Brain pericyte (primary cell): ENCODE results near the gene DAB1.
"Not testable (repeated sequence)": the region's sequence is repeated elsewhere in the genome, so short reads cannot be mapped to it uniquely, and the experiment has no call there.

Experiments used
- DNase-seq: peaks from one replicate; pipeline ENCODE4 v3.0.0-alpha.2; 2012; ENCODE audit warnings: low read depth, low spot score

Gene DAB1

DNA sequence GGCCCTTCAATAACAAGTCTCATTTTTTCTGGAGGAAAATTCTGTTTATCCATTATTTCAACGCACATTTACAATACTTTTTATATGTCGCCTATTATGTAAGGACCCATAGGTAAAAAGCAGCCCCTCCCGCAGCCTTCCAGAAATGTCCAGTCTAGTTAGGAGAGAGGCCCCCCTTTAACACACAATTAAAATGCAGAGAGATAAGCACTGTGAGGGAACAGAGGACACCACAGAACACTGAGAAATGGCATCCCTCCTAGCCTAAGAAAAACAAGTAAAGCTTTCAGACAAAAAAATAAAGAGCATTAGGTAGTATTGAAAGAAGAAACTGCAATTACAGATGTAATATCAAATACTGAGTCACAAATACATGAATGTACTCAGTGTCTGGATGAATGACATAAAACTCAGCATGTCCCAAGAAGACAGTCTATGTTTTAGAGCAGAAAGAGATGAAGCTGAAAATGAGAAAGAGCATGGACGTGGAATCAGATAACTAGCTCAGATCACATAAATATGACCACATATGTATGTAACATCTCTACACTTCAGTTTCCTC lies 62.9 kb downstream of the DAB1 start:
- DNase-seq = no peak

DNA sequence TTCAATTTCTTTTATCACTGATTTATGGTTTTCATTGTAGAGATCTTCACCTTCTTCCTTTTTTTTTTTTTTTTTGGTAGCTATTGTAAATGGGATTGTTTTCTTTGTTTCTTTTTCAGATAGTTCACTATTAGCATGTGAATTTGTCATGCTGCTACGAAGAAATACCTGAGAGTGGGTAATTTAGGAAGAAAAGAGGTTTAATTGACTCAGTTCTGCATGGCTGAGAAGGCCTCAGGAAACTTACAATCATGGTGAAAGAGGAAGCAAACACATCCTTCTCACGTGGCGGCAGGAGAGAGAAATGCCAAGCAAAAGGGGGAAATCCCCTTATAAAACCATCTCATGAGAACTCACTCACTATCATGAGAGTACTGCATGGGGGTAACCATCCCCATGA lies 66.4 kb downstream of the DAB1 start:
- DNase-seq = no peak

DNA sequence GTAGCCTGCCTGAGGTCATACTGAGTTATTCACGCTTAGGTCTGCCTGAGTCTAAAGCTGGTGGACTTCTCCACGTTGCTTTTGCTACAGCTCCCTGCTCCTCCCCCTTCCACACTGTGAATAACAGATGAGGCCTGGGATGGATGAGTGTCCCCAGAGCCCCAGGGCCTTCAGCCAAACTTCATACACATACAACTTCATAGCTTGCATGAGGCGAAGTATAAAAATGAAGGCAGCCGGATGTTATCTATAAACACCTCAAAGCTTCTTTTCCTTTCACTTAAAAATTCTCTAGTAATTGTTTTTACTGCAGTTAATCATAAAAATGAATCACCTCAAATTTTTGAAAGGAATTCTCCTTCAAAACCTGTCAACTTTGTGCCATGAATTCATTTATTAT lies 70.2 kb downstream of the DAB1 start:
- no peak for DNase-seq

DNA sequence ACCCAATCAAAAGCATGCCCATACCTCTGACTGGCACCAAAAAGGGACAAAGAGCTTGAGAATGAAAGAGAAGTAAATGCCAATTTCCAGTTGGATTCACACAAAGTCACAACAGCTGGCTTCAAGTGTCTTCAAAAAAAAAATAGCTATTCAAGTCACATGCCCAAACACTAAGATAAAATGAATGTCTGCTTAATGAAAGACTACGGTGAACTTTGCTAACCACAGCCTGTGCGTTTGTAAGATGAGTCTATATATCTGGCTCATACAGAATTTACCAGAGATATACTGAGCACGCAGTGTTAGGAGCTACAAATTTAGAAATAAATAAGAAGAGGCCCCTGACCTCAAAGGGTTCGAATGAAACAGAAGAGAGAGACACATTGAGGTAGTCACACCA lies 73.2 kb downstream of the DAB1 start:
- DNase-seq = no peak

DNA sequence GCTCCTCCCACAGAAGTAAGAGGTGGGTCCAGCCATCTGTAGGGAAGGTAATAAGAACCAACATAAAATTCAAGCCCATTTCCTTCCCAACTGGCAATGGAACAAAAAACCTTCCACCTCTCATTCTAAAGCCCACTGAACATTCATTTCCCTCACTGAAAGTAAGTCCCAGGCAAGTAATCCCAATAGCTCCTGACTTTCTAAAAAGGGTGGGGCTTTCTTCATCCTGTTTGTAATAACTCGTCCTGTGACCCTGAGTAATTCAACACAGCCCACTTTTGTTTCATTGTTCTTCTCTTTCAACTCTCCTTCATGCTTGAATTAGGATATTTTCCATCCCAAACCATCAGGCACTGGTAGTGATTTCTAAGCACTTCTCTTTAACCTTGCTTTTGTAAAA lies 74.9 kb downstream of the DAB1 start:
- no peak for DNase-seq

DNA sequence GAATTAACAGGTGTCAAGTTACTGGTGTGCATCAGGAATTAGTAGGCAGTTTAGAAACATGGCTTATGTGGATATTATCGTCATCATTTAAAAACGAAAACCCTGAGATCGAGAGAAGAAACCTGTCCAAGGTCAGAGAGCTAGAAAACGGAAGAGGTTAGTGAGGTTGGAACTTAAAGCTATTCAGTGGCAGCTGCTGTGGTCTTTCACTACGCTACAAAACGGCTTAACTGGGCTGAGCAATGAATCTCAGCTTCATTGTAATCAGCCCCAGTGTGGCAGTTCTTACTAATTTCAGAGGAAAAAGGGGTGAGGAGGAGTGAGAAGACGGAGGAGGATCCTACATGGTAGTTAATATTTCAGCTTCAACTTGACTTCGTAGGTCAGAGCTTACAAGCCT lies 77.9 kb downstream of the DAB1 start:
- DNase-seq = no peak

DNA sequence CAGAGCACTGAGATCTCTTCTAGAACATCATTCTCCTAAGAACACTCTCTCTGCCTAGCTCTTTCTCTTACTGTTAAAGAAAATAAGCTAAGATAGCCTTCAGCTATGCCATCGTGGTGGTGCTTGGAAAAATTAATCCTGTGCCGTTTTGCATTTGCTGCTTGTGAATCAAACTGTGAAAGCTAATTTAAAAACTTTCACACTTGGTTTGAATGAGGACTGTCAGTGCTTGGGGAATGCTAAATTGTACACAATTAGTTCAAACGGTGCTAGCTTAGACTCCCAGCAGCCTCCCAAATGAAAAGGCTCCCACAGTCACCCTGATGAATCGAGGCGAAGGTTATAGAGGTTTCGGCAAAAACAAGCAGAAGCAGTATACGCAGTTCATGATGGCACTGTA lies 79.6 kb downstream of the DAB1 start:
- no peak for DNase-seq

DNA sequence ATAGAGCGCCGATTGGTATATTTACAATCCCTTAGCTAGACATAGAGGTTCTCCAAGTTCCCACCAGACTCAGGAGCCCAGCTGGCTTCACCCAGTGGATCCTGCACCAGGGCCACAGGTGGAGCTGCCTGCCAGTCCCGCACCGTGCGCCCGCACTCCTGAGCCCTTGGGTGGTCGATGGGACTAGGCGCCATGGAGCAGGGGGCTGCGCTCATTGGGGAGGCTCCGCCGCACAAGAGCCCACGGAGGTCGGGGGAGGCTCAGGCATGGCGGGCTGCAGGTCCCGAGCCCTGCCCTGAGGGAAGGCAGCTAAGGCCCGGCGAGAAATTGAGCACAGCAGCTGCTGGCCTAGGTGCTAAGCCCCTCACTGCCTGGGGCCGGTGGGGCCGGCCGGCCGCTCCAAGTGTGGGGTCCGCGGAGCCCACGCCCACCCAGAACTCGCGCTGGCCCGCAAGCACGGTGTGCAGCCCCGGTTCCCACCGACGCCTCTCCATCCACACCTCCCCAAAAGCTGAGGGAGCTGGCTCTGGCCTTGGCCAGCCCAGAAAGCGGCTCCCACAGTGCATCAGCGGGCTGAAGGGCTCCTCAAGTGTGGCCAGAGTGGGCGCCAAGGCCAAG lies 80.5 kb downstream of the DAB1 start:
- DNase-seq = not testable (repeated sequence)

DNA sequence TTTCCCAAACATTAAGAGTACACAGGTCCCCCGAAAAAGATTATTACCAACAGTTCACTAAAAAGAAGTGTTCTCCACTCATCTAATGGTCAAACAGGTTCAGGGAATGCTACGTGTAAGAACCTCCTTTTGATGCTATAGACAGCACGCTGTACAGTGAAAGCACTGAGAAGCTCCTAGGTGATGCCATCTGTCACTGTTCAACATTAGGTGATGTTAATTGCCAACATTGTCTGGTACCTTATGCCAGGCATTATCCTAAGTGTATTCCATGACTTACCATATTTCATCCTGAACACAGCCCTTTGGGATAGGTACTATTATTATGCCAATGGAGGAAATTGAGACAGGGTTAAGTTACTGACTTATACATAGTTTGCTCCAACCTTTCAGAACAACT lies 82.1 kb downstream of the DAB1 start:
- no peak for DNase-seq

DNA sequence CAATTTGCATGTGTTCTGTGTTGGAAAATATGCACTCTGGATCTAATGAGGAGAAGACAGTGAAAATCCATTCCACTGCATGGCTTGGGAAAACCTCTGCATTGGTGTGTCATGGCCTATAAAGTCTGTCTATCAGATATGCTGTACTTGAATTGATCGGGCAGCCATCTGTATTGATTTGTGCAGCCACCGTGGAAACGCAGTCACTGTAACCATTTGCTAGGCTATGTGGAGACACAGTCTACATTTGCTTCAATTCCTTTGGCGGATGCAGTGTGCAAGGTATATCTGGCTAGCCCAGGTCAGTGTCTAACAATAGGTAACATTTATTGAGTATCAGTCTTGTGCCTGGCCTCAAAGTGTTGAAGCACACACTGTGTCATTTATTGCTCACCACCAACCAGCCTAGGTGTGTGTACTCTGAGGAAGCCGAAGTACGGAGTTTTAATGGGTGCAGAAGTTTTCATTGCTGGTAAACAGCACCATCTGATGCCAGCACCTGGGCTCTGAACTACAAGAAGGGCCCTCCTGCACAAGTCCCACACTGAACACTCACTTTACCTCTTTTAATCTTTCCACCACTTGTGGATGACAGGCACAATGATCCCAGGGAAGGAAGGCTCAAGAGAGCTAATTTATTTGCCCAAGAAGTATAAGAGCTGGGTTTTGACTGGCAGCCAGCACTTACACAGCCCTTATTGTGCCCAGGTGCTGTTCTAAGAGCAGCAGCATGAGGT lies 83.4 kb downstream of the DAB1 start:
- DNase-seq = no peak

DNA sequence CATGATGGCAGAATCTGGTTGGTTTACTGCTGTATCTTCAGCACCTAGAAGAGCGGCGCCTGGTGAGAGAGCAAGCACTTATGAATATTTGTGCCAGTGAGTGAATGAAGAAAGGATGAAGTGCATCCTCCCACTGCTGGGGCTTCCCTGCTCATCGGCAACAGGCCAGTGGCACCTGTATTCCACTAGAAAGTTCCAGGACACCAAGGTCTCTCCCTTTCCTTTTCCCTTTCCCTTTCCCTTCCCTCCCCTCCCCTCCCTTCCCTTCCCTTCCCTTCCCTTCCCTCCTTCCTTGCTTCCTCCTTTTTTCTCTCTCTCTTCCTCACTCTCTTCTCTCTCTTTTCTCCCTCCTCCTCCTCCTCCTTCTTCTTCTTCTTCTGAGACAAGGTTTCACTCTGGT lies 86.2 kb downstream of the DAB1 start:
- no peak for DNase-seq

DNA sequence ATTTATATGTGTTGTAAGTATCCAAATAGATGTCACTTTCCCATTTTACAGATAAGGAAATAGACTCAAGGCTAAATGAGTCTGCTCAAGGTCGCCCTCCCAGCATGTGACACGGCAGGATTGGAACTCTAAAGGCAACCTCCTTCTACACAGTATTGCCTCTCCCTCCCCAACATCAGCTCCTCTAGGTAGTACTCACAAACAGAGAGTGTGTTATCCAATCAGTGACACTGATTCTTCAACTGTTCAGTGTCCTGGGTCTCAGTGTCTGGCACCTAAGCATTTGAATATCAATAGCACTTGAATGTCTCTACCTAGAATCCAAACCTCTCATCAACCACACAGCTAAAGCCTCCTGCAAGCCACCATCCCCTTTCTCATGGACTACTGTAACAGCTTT lies 87.1 kb downstream of the DAB1 start:
- no peak for DNase-seq

DNA sequence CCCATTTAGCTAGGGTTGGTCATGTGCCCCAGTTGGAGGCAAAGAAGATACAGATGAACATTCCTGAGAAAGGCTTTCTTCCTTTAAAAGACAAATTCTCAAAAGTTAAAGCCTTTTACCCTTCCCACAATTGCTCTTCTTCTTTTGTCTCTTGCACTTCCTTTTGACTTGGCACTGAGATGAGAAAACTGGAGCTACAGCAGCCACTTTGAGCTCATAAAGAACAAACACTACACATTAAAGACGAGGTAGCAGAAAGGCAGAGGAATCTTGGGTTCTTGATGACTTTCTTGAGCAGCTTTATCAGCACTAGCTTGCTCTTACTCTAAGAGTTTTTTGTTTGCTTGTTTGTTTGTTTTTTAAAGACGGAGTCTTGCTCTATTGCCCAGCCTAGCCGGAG lies 92.2 kb downstream of the DAB1 start:
- DNase-seq = no peak

DNA sequence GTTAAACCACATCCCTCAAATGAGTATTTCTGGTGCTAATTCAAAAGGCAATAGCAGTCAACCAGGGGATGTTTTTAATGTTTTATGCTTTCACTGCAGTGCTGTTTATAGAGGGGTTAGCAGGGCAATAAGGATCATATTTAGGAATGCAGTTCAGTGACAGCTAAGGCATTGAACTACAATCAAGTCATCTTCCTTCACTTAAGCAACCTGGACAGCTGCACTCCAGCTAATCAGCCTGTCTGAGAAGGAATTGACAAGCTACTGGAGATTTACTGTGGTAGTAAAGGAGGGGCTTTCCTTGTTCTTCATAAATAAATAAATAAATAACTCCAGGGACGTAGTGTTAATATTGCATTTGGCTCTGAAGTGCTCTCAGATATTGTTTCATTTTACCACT lies 93.9 kb downstream of the DAB1 start:
- DNase-seq = no peak

DNA sequence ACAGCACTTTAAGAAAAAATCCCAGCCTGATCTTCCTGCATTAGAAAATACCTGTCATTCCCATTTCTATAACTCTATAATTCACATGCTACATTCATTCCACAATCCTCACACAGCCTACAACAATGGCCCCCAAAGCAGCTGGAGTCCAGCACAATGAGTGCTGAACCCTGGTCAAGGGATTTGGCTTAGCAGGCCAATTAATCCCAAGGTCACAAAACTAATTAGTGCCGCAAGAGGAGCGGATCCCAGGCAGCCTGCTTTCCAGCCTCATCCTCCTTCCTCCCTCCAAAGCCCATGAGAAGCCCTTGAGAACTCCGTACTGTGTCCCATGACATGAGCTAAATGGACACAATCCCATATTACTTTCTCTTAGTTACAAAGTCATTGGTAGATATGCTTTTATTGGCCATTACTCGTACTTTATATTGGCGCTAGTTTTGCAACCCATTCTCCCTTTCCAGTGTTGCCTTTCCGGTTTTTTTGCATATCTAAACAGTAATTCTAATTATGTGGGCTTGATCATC lies 94.8 kb downstream of the DAB1 start:
- no peak for DNase-seq

DNA sequence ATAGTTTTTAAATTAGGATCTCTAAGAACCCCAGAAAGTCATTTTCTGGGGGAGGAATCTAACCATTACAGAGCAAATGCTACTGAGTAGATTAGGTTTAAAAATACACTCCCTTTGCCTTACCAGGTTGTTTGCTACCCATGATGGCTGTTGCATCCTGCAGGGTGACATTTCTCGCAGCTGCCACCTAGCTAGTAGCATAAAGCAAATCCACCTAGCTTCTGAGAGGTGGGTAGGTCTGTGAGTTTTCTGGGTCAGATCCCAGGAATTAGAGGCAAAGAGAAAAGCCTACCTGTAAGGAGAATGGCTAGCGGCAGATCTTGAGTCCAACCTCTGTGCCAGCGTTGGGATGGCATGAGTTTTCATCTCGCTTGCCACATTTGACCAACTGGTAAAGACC lies 95.9 kb downstream of the DAB1 start:
- no peak for DNase-seq

DNA sequence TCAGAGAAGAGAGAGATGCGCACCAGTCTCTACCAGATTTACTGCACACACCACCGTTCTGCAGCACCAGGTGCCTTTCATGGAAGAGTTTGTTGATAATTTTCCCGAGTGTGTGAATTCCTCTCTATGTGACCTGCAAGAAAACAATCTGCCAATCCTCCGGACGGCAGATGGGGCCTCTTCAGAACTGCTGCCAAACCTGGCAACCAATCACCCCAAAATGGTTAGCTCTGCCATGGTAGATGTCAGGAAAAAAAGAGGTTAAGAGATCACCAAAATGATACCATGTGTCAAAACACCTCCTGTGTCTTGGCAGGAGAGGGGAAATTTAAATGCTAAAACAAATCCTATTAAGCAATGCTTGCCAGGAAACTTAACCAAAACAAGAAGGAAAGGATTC lies 96.5 kb downstream of the DAB1 start:
- DNase-seq = no peak

DNA sequence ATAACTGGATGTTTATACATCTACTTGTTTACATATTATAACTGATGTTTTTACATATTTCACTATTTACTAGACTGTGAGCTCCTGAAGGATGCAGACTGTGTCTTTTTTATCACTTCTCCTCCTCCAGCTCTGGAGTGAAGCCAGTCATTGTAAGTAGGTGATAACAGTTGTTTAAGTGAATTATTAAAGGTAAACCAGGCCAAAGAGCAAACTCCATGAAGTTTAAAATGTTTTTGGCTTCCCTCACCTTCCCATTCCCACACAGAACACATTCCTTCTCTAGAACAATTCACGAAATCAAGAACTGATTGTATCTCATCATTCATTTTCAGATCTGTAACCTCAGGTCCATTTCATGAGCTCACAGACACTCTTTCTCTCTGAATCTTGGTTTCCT lies 98.3 kb downstream of the DAB1 start:
- DNase-seq = no peak

DNA sequence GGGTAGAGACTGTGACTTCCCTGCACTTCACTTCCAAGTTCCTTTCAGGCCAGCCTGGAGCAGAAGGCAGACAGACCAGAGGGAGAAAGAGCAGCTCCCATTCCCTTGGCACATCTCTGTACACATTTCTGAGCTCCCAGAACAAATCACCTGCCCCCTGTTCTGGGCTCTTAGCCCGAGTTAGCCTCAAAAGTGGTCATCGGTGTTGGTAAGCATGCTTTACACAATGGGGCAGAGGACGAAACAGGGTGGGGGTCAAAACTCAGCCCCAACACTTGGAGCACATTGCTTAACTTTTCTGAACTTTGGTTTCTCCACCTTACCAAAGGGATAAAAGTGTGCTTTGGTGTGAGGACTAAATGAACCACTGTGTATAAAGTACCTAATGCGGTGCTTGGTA lies 98.7 kb downstream of the DAB1 start:
- no peak for DNase-seq

DNA sequence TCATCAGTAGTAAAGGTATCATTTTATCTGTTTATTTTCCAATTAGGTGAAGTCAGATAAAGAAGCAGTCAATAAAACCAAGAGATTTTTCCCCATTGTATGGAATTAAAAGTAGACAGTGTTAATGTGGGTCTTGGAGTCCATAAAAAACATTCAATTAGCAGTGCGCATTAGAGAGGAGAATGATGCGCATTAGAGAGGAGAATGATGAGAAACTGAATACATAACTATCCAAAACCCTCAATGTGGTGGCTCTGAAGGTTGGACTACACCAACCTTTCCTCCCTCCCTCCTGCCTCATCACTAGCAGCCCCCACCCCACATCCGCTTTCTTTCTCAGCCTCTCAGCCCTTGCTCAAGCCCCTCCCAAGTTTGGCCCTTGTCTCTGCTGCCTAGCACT lies 99.5 kb downstream of the DAB1 start:
- no peak for DNase-seq

DNA sequence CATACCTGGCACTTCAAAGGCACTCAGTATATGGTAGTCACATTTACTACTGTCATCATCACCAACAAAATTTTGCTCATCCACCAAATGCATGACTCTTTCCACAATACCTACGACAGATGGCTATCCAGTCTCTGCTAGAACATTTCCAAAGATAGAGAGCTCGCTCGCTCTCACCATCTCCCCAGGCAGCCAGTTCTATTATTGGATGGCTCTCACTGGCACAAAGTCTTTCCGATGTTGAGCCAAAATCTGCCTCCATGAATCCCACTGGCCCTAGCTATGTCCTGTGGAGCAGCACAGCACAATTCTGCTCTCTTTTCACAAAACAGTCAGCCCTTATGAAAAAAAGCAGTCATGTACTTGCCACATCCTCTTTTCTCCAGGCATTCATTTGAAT lies 102.1 kb downstream of the DAB1 start:
- no peak for DNase-seq

DNA sequence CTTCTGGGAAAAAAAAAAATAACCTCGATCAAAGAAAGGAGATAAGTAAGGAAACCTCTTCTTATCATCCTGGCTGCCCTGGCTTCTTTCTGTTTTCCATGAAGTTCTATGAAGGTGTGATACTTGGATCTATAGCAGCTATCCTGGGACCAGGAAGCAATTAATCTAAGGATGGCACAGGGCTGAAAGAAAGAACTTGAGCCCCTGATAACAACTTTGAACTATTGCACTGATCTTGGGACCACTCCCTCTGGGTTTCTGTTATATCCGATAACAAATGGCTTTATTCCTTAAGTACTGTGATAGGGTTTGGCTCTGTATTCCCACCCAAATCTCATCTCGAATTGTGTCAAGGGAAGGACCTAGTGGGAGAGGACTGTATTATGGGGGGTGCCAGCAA lies 104.1 kb downstream of the DAB1 start:
- no peak for DNase-seq

DNA sequence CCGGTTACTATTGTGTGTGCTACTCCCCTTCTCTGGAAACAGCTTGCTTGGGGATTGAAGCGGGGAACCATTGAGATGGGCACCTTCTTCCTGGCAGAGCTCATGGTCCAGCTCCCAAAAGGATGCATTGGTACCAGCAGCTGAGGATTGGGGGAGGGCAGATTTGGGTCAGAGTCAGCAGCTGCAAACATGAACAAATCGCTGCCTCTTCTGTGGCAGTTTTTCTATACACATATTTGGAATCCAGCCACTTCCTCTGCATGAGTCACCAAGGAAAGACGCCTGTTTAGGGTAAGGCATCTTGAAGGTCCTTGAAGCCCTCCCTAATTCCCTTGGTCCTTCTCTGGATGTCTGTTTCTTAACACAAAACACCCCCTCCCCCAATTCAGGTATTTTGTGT lies 104.7 kb downstream of the DAB1 start:
- DNase-seq = no peak
